ENCODE results near the gene STARD13.
"Not testable (repeated sequence)": the region's sequence is repeated elsewhere in the genome, so short reads cannot be mapped to it uniquely, and the experiment has no call there.

The STARD13 gene

DNA sequence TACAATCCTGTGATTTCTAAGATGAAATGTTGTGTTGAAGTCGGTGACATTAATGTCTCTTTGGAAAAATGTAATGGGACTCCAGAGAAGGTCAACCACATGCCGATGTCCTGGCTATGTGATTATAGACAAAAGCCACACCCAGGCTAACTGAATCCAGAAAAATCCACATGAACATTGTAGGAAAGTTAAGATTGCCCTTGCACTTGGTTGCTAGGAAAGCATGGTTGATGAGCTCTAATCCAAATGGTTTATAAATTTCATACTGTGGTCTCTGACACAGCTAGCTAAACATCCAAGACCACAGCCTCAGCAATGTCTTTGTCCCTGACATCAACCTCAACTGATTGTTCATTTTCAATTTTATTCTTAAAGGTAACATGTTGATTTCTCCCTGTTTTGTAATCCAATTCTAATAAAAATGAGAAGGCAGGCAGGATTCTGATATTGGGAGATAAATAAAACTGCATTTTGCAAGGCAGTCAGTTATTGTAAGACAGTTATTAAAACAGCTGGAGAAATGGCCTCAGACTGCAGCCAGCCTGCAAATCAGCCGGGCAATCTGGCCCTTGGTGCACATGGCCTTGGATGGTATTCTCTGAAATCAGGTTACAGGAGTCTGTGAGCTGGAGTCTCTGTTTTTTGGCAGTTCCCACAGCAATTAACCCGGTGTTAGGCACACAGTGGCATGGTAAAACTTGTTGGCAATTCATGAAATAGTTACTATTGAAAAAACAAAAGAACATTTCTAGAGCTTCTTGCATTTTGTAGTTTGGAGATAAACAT, 93.9 kb downstream of the STARD13 start:
- no peak overlapping the region for H3K4me3 ChIP-seq
- peak overlapping the region in 6 of 21 experiments; percentile 3 to 62 (median 33) for H3K27ac ChIP-seq

DNA sequence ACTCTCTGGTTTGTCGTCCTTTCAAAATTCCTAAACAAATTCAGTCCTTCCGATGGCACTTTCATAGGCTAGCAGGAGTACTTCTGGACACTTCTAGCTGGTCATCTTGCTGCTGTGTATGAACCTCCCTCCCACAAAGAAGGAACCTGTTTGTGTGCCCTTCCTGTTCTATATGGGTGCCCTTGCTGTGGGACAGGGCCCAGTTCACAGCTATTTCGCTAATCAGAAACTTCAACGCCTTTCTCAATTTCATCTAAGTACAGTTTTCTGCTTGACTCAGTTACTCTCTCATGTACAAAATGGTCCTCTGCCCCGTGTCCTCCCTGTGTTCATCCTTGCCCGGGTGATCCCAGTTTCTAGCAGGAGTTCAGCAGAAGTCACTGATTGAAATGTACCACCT, 96.1 kb downstream of the STARD13 start:
- Histone ChIP-seq H3K27ac (peak overlapping the region in 6 of 21 experiments; percentile 29 to 41 (median 39)), H3K4me3 (no peak overlapping the region)

DNA sequence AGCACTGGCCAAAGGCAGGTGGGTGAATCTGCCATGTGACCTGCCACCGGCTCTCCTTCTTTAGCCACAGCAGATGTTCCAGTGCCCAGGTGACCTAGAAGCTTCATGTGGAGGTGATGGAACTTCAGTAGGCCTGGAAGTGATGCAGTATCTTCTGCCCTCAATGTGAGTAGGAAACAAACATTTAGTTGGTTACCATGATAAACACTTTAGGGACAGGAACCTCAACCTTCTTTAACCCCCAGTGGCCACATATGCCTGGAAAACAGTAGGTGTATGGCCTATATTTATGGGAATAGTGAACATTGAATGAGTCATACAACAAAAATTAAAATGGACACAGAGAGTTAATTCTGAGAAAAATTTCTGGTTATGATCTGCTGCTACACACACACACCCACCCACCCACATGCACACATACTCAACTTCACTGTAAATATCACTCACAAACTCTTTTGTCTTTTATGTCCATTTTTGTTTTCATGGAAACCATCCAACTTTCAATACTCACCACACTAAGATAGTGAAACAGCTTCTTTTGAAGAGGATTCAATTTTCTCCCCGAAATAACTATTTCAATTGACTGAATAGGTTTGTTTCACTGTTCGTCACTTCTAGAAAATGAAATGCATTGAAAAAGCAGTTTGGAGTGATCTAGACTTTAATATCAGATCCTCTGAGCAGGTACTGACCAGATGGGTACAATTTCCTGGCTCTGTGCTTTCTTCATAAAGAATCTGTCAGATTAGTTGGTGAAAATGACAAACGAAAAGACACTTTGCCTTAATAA, 97.3 kb downstream of the STARD13 start:
- Histone ChIP-seq H3K27ac (peak overlapping the region in 5 of 21 experiments; percentile 13 to 58 (median 41)), H3K4me3 (no peak overlapping the region)

DNA sequence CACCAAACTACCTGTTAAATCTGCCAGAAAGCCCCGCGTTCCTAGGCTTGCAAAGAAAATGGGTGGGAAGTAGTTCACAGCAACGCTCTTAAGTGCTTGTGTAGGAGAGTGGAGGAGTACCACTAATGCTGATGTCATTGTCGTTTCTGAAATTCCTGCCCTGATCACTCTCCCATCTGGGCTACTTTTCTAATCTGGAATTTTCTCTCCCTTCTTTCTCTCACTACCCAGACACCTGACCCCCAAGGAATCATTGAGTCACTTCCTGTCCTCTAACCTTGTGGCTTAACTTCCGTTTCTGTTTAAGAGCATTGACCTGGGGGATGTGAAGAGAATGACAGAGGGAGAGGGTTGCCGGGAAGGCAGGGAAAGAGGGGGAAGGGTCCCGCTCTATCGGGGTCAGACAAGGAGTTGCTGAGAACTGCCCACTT, 98.7 kb downstream of the STARD13 start:
- no peak overlapping the region for H3K4me3 ChIP-seq
- peak overlapping the region in 2 of 21 experiments; percentile 27 to 50 for H3K27ac ChIP-seq

DNA sequence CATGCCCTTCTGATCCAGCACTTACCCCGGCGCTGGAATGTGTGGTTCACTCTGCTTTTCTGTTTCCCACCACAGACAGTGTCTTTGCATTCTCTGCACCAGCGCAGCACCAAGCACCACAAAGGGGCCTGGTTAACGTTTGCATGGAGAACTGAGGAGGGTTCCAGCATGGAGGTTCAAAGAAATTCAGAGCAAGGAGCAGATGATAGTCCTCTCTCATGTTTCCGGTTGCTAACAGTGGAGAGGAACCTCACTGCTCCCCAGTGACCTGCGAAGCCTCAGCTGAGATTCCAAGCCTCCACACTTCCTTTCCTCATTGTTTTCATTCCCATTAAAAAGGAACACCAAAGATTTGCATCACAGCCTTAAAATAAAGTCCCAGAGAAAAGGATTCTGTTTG, 99.7 kb downstream of the STARD13 start:
- Histone ChIP-seq H3K4me3 (no peak overlapping the region), H3K27ac (peak overlapping the region in 4 of 21 experiments; percentile 19 to 50 (median 27))

DNA sequence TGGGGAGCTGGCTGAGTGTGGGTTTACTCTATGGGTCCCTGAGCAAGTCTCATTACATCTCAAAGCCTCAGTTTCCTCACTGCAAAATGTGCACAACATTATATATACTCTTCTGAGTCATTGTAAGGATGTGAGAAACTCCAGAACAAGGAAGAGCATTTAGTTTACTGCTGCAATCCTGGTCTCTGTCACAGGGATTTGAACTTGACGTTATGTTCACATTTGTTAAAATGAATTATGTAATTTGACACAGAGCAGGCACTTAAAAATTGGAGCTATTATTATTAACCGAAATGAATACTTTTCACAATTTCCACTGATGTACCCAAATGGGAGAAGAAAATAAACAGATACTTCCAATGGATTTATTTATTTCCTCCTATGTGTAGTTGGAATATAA, 101.0 kb downstream of the STARD13 start:
- Histone ChIP-seq H3K4me3 (no peak overlapping the region), H3K27ac (peak overlapping the region in 1 of 21 experiments; percentile 26)

DNA sequence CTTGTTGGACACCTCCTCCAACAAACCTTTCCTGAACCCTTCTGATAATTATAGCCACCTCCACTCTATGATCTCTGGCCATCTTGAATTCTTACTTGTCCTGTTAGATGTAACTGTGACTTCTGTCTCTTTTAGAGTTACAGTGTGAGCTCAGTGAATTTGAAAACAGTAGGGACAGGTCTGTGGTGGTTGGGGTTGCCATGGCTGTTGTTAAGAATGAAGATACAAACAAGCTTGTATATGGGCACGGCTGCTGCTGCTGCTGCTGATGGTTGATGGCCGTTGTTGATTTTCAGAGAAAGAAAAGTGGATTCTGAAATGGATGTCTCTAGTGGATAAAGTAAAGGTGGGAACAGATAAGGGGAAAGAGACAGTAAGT, 101.5 kb downstream of the STARD13 start:
- no peak overlapping the region for H3K4me3 ChIP-seq
- H3K27ac ChIP-seq: peak overlapping the region in 2 of 21 experiments; percentile 3 to 26

DNA sequence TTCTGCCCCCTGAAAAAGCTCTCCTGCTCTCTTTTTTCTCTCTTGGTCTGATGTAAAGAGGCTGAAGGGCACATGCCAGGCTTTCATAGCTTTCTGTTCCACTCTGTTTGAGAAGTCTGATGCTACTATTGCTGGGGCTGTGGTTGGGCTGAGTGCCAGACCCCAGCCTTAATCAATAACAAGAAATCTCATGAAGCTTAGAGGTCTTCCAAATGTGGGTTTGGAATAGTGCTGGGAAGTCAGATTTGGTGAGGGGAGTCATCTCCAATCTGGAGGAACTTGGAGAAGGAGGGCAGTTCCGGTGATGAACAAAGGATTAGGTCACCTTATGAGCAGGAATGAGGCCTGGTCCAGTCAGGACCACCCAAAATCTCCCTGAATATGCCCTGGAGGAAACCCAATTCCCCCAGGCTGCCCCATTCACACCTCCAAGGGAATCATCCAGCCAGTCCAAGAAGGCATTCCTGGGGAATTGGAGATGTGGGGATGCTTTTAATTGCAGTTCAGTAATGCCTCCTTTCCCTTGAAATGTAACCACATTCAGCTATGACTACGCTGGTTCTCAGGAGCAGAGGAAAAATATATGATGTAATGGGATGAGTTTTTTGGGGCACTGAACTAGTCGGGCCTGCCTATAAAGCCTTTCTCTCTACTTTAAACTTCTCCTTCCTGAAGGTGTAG, 102.0 kb downstream of the STARD13 start:
- no peak overlapping the region for H3K4me3 ChIP-seq
- peak overlapping the region in 2 of 21 experiments; percentile 3 to 55 for H3K27ac ChIP-seq

DNA sequence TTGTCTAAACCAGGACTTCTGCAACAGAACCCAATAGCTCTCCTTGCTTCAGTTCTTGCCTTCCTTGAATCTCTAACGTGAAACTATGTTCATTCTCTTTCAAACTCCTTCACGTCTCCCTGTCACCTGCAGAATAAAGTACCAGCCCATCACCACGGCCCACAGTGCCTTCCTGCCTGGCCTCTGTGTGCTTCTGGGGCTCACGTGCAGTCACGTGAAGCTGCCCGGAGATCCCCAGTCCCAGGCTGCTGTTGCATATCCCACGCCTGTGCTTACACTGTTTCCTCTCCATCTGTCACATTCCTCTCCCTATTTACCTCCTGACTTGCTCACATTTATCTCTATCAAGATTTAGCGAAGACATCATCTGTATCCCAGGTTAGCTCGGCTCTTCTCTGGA, 102.8 kb downstream of the STARD13 start:
- H3K27ac ChIP-seq: peak overlapping the region in 1 of 21 experiments; percentile 55
- no peak overlapping the region for H3K4me3 ChIP-seq

DNA sequence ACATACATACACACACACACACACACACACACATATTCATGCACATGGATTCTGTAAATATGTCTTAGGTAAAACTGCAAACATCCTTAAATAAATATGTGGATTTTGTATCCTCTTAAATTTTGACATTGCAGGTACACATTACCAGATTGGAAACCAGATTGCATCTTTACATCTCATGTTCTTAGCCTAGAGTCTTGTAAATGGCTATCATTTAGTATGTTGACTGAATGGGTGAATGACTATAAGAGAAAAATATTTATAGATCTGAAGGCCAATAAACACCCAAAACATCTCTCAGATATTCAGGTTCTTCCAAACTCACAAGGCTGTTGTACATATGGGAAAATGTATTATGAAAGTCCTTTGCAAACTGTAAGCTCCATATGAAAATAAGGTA, 104.3 kb downstream of the STARD13 start:
- H3K27ac ChIP-seq: no peak overlapping the region
- no peak overlapping the region for H3K4me3 ChIP-seq

DNA sequence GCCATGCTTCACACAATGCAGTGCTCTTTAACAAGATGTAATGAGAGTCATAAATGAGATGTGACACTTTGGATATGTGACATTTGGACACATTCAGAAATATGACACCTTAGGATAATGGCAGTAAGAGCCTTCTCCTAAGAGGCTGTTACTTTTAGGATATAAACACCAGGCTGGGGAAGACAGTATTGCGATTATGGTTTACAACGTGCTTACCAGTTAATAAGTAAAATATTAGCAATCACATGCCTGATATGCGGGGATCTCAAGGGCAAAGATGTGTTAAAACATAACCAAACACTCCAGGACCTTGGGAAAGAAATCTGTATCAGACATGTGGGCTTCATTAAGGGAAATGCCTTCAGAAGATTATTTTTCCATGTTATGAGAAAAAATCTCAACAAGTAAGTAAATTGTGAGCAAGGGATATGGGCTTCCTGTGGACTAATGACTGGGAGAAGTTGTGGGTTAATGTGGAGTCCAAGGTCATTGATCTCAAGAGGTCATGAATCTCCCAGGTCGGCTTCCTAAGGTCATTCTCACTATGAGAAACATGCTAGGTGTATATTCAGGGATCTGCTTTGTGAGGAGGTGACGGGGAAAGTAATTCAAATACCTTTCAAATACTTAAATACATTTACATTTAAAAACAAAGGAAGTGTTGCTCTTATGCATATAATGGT, 105.3 kb downstream of the STARD13 start:
- peak overlapping the region in 2 of 21 experiments; percentile 23 to 24 for H3K27ac ChIP-seq
- H3K4me3 ChIP-seq: no peak overlapping the region

DNA sequence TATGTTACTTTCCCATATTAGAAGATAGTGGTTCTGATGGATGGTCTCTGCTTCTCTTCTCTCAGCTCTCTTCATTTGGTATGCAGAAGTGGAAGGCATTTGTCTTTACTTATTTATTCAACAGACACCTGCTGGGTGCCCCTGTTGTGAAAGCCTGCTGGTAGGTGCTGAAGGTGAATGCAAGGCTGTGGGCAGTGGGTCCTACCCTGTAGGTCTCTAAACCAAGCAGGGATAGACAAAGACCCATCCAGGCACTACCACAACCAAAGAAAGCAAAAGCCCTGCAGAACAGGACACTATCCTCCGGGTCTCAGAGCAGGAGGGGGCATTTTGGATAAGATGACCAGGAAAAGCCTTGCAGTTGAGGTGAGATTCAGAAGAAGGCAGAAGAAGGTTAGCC, 106.1 kb downstream of the STARD13 start:
- Histone ChIP-seq H3K27ac (peak overlapping the region in 4 of 21 experiments; percentile 18 to 36 (median 23)), H3K4me3 (no peak overlapping the region)

DNA sequence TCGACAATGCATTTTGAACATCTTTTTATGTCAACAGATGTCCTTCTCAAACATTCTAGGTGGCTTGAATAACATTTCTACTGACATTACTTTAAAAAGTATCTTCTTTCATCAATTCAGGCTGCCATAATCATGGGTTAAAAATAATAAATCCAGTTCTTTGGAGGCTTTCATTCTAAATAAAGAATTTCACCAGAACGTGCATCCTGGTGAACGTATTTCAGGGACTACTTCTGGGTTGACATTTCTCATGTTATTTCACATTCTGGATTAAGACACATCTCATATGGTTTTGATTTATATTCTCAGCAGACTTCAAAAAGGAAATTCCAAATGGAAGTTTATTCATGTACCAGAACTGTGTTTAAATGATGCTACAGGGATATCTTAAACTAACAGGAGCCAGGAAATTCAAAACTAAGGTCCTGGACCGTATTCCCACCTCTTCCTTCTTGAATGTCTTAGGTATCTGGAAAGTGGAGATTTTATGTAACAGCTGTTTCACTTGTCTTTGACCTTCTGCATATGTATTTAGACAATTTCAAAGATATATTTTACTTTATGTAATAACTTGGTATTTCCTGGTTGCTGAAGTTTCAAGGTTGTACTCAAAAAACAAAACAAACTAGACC, 107.2 kb downstream of the STARD13 start:
- H3K4me3 ChIP-seq: no peak overlapping the region
- H3K27ac ChIP-seq: peak overlapping the region in 4 of 21 experiments; percentile 18 to 36 (median 22)

DNA sequence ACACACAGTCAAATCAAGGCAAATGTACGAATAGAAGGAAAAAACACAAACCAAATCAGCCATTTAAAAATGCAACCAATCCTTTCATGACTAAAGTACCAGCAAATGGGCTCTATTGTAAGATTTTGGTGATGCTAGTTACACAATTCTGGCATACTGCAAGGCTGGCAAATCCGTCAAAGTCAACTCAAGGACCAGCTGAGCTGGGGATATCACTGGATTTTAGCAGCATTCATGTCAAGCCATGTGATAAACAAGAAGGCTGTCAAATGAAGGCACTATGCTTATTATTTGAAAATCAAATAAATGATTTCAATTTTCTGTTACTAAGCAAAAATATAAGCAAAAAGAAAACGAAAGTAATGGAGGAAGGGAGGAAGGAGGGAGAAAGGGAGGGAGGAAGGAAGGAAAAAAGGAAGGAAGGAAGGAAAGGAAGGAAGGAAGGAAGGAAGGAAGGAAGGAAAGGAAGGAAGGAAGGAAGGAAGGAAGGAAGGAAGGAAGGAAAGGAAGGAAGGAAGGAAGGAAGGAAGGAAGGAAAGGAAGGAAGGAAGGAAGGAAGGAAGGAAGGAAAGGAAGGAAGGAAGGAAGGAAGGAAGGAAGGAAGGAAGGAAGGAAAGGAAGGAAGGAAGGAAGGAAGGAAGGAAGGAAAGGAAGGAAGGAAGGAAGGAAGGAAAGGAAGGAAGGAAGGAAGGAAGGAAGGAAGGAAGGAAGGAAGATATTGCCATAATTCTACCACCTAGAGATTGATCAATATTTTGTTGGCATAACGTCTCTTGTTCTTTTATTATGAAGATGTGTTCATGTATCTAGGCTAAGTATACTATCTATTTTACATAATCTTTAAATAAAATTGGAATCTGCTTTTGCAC, 108.0 kb downstream of the STARD13 start:
- not testable (repeated sequence) for H3K4me3 ChIP-seq
- H3K27ac ChIP-seq: peak overlapping the region in 2 of 21 experiments; percentile 5 to 35

DNA sequence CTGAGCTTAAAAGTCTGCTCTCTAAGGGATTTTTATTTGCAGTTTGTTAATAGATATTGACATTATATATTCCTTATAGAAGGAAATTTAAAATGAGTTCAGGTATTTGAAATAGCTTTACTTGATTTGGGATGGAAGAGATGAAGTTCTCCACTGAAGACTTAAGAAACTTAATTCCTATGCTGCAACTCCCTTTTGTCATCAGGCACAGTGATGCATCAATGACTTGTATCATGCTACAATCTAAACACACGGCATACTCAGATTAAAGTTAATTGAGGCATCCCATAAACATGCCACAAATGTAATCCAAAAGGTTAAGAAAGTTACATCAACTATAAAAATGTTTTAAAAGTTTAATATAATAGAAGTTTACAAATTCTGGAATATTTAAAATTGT, 109.0 kb downstream of the STARD13 start:
- peak overlapping the region in 1 of 21 experiments; percentile 71 for H3K27ac ChIP-seq
- H3K4me3 ChIP-seq: no peak overlapping the region

DNA sequence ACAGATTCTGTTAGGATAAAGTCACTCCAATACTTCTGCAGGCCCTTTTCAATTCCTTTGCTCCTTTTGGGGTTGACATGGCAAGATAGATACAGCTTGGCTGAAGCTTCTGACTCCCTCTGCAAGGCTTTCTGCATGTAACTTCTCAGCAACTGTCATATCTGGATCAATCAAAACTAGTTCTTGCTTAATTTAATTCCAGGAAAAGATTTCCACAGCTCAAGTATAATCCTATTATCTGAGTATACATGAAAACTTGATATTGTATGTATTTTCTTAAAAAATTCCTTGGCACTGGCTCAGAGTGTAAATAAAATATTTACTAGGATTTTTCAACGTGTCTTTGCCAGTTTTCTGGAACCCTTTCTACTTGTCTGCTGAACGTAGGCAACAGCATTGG, 109.6 kb downstream of the STARD13 start:
- peak overlapping the region in 3 of 21 experiments; percentile 7 to 71 (median 13) for H3K27ac ChIP-seq
- no peak overlapping the region for H3K4me3 ChIP-seq

DNA sequence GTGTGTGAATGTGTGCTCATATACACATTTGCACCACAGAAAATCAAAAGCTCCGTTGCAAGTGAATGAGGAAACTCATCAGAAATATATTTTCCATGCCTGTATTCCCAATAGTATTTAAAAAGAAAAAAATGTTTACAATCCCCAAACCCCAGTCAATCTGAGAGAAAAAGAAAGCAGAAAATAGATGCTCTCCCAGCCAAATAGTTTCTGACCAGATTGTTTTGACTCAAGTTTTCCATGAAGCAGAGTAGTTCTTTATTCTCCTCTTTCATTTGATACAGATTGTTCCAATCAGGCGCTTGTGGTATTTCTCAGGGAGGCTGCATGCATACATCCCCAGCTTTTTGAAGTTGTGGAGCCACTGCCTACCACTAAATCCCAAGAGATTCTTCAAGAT, 110.6 kb downstream of the STARD13 start:
- H3K27ac ChIP-seq: peak overlapping the region in 6 of 21 experiments; percentile 7 to 68 (median 28)
- H3K4me3 ChIP-seq: no peak overlapping the region

DNA sequence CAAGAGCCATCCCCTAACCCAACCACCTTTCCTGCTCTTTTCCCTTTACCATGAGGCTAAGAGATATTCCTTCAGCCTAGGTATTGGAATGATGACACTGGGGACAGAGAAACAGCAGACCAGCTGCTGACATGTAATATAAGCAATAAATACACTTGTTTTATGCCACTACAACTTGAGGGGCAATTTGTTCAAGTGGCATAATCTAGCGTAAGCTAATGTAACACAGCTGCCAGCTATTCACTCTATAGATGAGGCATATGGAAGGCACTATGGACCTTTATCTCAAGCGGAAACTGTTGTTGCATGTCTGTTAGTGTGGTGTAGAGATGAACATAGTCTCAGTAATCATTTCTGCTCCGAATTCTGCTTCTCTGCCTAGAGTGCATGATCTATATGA, 111.1 kb downstream of the STARD13 start:
- H3K4me3 ChIP-seq: no peak overlapping the region
- H3K27ac ChIP-seq: peak overlapping the region in 5 of 21 experiments; percentile 19 to 68 (median 36)

Data from skin epidermis (tissue), 12 donors.